ENCODE results near the gene SLC22A4. TPM values are rescaled to one million over a fixed set of nuclear protein-coding genes. Genes with fewer than 3 reads are reported as not detected.

SLC22A4 gene
- total and polyA plus RNA-seq, 2 experiments from 2014 or later, result 24.0 to 26.0 TPM

- H3K27ac ChIP-seq, result no peak overlapping the region
- H4K20me1 ChIP-seq (ENCODE audit: insufficient read depth), result no peaks in the 10 kb centered on the region; the same call in 1 of the 2 replicates
- no peak overlapping the region for H3K9ac ChIP-seq
- no peak overlapping the region for H3K4me2 ChIP-seq (ENCODE audit: unreplicated experiment)
- H2AFZ ChIP-seq, result no peak overlapping the region
- no peak for DNase-seq
- in situ Hi-C loops (cut with MboI), result no loop called here
- H3F3A ChIP-seq (ENCODE audit: insufficient read depth), result peaks cover 12% of the 10 kb centered on the region
- H3K27me3 ChIP-seq (replicated peaks; ENCODE audit: insufficient read depth), result no peaks in the 10 kb centered on the region
- H3K4me1 ChIP-seq (ENCODE audit: insufficient read depth), result peaks cover 11% of the 10 kb centered on the region
- H3K79me2 ChIP-seq (ENCODE audit: insufficient read depth), result peaks cover 43% of the 10 kb centered on the region
- H3K36me3 ChIP-seq (ENCODE audit: low read depth), result no peaks in the 10 kb centered on the region
- no peak overlapping the region for H3K4me3 ChIP-seq
- H3K9me2 ChIP-seq (ENCODE audit: insufficient read depth), result no peaks in the 10 kb centered on the region
- H3K9me3 ChIP-seq (ENCODE audit: low read depth), result no peaks in the 10 kb centered on the region
- WGBS, 2 experiments (ENCODE audit: low coverage in 1 of 2, low lambda C conversion rate in 2 of 2, missing lambda C conversion rate in 2 of 2), result 83 to 93% methylated on average over 4 of the region's 4 CpGs
- no peak for TF ChIP-seq EZH2phosphoT487 (IDR thresholded peaks at IDR 0.05; ENCODE audit: insufficient read depth, low read depth)
- TF ChIP-seq EZH2 (IDR thresholded peaks at IDR 0.05; ENCODE audit: insufficient read depth, poor library complexity, severe bottlenecking), result no peak
Measured at GRCh38 chr5:132308701-132309100, 14.5 kb downstream of the SLC22A4 start.

- Histone ChIP-seq H2AFZ (no peak overlapping the region), H3K4me2 (ENCODE audit: unreplicated experiment) (no peak overlapping the region), H3F3A (ENCODE audit: insufficient read depth) (peaks cover 15% of the 10 kb centered on the region), H3K9me2 (ENCODE audit: insufficient read depth) (no peaks in the 10 kb centered on the region), H3K4me1 (ENCODE audit: insufficient read depth) (peaks cover 13% of the 10 kb centered on the region), H3K27ac (no peak overlapping the region), H3K9me3 (ENCODE audit: low read depth) (no peaks in the 10 kb centered on the region), H4K20me1 (ENCODE audit: insufficient read depth) (no peaks in the 10 kb centered on the region; the same call in 1 of the 2 replicates), H3K9ac (no peak overlapping the region), H3K27me3 (replicated peaks; ENCODE audit: insufficient read depth) (no peaks in the 10 kb centered on the region), H3K4me3 (no peak overlapping the region), H3K36me3 (ENCODE audit: low read depth) (no peaks in the 10 kb centered on the region), H3K79me2 (ENCODE audit: insufficient read depth) (peaks cover 33% of the 10 kb centered on the region)
- no peak for DNase-seq
- no peak for TF ChIP-seq EZH2 (IDR thresholded peaks at IDR 0.05; ENCODE audit: insufficient read depth, poor library complexity, severe bottlenecking)
- no peak for TF ChIP-seq EZH2phosphoT487 (IDR thresholded peaks at IDR 0.05; ENCODE audit: insufficient read depth, low read depth)
- in situ Hi-C loops (cut with MboI), result no loop called here
Measured at GRCh38 chr5:132309679-132310078, 15.5 kb downstream of the SLC22A4 start.

DNA sequence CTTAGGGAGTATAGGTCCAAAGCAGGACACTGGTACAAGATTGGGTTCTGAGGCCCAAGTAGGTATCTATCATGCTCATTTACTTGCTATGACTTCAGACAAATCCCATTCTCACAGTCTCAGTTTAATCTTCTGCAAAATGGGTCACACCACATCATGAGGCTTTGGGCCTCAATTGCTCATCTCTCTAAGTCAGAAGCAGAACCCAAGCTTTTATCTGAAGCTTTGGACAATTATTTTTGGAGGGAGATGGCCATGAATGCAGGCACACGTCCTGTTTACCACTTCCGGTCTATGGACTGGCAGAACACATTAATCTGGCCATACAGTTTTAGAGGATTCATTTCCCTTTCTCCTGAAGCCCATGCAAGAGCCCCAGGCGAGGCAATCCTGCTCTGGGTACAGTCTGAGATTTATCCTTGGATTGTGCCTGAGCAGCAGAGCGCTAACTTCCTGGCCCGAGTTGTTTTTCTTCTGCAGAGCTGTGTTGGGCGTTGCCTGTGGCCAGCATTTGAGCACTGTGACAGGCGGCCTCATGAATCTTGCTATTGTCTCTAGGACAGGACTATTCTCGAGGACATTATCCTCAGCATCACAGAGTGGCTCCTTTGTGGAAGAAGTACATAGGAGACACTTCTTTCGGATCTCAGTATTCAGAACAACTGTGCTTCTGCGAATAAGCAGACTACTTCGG is 16.1 kb downstream of the SLC22A4 start:
- Histone ChIP-seq H4K20me1 (ENCODE audit: insufficient read depth) (no peaks in the 10 kb centered on the region; the same call in 1 of the 2 replicates), H3K36me3 (ENCODE audit: low read depth) (no peaks in the 10 kb centered on the region), H3K27me3 (replicated peaks; ENCODE audit: insufficient read depth) (no peaks in the 10 kb centered on the region), H3K4me2 (ENCODE audit: unreplicated experiment) (no peak overlapping the region), H3F3A (ENCODE audit: insufficient read depth) (peaks cover 15% of the 10 kb centered on the region), H3K9me2 (ENCODE audit: insufficient read depth) (no peaks in the 10 kb centered on the region), H3K4me1 (ENCODE audit: insufficient read depth) (peaks cover 13% of the 10 kb centered on the region), H3K9me3 (ENCODE audit: low read depth) (no peaks in the 10 kb centered on the region), H3K27ac (no peak overlapping the region), H3K4me3 (no peak overlapping the region), H2AFZ (peak overlapping the region; percentile 68), H3K79me2 (ENCODE audit: insufficient read depth) (peaks cover 27% of the 10 kb centered on the region), H3K9ac (peak overlapping the region; percentile 32; the same call in 1 of the 2 replicates)
- 38 to 41% methylated on average over 11 of the region's 11 CpGs for WGBS, 2 experiments (ENCODE audit: low coverage in 1 of 2, low lambda C conversion rate in 2 of 2, missing lambda C conversion rate in 2 of 2)
- TF ChIP-seq EZH2 (IDR thresholded peaks at IDR 0.05; ENCODE audit: insufficient read depth, poor library complexity, severe bottlenecking), result no peak
- TF ChIP-seq EZH2phosphoT487 (IDR thresholded peaks at IDR 0.05; ENCODE audit: insufficient read depth, low read depth), result no peak
- in situ Hi-C loops (cut with MboI), result no loop called here
- DNase-seq, result peak; percentile 33

DNA sequence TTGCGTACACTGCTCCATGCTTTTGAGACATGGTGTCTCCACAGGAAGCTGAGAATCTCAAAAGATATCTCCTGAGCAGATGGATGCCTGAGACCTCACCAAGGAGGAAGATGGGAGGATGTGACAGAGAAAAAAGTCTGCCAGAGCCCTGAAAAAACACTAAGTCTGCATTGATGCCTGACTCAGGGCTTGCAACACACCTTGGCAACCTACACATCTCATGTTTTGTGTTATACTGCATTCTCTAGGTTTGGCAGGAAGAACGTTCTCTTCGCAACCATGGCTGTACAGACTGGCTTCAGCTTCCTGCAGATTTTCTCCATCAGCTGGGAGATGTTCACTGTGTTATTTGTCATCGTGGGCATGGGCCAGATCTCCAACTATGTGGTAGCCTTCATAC is 19.2 kb downstream of the SLC22A4 start:
- WGBS, 2 experiments (ENCODE audit: low coverage in 1 of 2, low lambda C conversion rate in 2 of 2, missing lambda C conversion rate in 2 of 2), result 35 to 47% methylated on average over 4 of the region's 4 CpGs
- Histone ChIP-seq H2AFZ (no peak overlapping the region), H3K27me3 (replicated peaks; ENCODE audit: insufficient read depth) (no peaks in the 10 kb centered on the region), H3K36me3 (ENCODE audit: low read depth) (no peaks in the 10 kb centered on the region), H3K9me2 (ENCODE audit: insufficient read depth) (no peaks in the 10 kb centered on the region), H3K9ac (no peak overlapping the region; the same call in 1 of the 2 replicates), H3K27ac (peak overlapping the region; percentile 62), H3K4me1 (ENCODE audit: insufficient read depth) (peaks cover 13% of the 10 kb centered on the region), H4K20me1 (ENCODE audit: insufficient read depth) (no peaks in the 10 kb centered on the region), H3K9me3 (ENCODE audit: low read depth) (no peaks in the 10 kb centered on the region), H3K79me2 (ENCODE audit: insufficient read depth) (peaks cover 8% of the 10 kb centered on the region; the same call in 1 of the 2 replicates), H3K4me2 (ENCODE audit: unreplicated experiment) (peak overlapping the region; percentile 27), H3K4me3 (no peak overlapping the region), H3F3A (ENCODE audit: insufficient read depth) (peaks cover 15% of the 10 kb centered on the region)
- in situ Hi-C loops (cut with MboI), result no loop called here
- peak; percentile 90 for DNase-seq
- TF ChIP-seq EZH2phosphoT487 (IDR thresholded peaks at IDR 0.05; ENCODE audit: insufficient read depth, low read depth) (no peak), EZH2 (IDR thresholded peaks at IDR 0.05; ENCODE audit: insufficient read depth, poor library complexity, severe bottlenecking) (no peak)

Measured in GM23248 (cell line).